Measurements from ENCODE around the gene GPR84.

GPR84 gene

GRCh38 chr12:54374562-54375258 is 10.4 kb upstream of the GPR84 start:
- DNase-seq (ENCODE audit: low read depth): no peak

- DNase-seq (ENCODE audit: low read depth): no peak
Observed at GRCh38 chr12:54373649-54374561, 9.6 kb upstream of the GPR84 start.

GRCh38 chr12:54372113-54372806 is 8.0 kb upstream of the GPR84 start:
- DNase-seq (ENCODE audit: low read depth): no peak

- no peak for DNase-seq (ENCODE audit: low read depth)
Observed at GRCh38 chr12:54371328-54372112, 7.2 kb upstream of the GPR84 start.

- peak; percentile 89 for DNase-seq (ENCODE audit: low read depth)
Observed at GRCh38 chr12:54370171-54370730, 6.0 kb upstream of the GPR84 start.

- DNase-seq (ENCODE audit: low read depth): no peak
Observed at GRCh38 chr12:54369597-54370131, 5.4 kb upstream of the GPR84 start.

GRCh38 chr12:54368709-54369596 is 4.7 kb upstream of the GPR84 start:
- DNase-seq (ENCODE audit: low read depth): peak; percentile 88

GRCh38 chr12:54368025-54368708 is 3.9 kb upstream of the GPR84 start:
- no peak for DNase-seq (ENCODE audit: low read depth)

- DNase-seq (ENCODE audit: low read depth): no peak
Observed at GRCh38 chr12:54363618-54364017, 668 bp downstream of the GPR84 start.

GRCh38 chr12:54363047-54363446 is 1.2 kb downstream of the GPR84 start:
- no peak for DNase-seq (ENCODE audit: low read depth)

- DNase-seq (ENCODE audit: low read depth): peak; percentile 77
Observed at GRCh38 chr12:54360717-54361456, 3.4 kb downstream of the GPR84 start.

GRCh38 chr12:54359762-54360351 is 4.4 kb downstream of the GPR84 start:
- DNase-seq (ENCODE audit: low read depth): no peak

- peak; percentile 99 for DNase-seq (ENCODE audit: low read depth)
Observed at GRCh38 chr12:54358945-54359761, 5.1 kb downstream of the GPR84 start.

- DNase-seq (ENCODE audit: low read depth): peak; percentile 44
Observed at GRCh38 chr12:54358191-54358944, 5.9 kb downstream of the GPR84 start.

GRCh38 chr12:54357506-54358190 is 6.6 kb downstream of the GPR84 start:
- DNase-seq (ENCODE audit: low read depth): no peak

GRCh38 chr12:54356951-54357356 is 7.3 kb downstream of the GPR84 start:
- no peak for DNase-seq (ENCODE audit: low read depth)

All from EH (cell line).